GM12878 (cell line): ENCODE measurements around the gene HPS5. TPM values are rescaled to one million over a fixed set of nuclear protein-coding genes. Genes with fewer than 3 reads are reported as not detected.

Experiments used
- ATAC-seq: fragments of 200-7000 bp; cut with Tn5 transposase; 3 replicates; pipeline ENCODE4 v1.9.1; 2020; ENCODE audit warnings: mild to moderate bottlenecking, moderate library complexity
- BruUV-seq: library from RNA; stranded (reverse); fragments of 400-500 nt; replicated peaks from 2 replicates; lab custom pipeline; 2021; lab: Mats Ljungman, UMichigan
- CTCF ChIA-PET: fragments of 300-600 bp; sonication (Branson Sonifier 250); formaldehyde crosslinking; extraction: SDS; loops from one replicate; lab custom pipeline; 2021; ENCODE audit warnings: inconsistent platforms; lab: Yijun Ruan, JAX
- POLR2A ChIA-PET: fragments of 350-600 bp; formaldehyde crosslinking; extraction: SDS; loops from one replicate; lab custom pipeline; 2021; ENCODE audit warnings: inconsistent platforms; lab: Charles Lee
- RAD21 ChIA-PET: fragments of 300-600 bp; sonication (Branson Sonifier 250); formaldehyde crosslinking; loops from one replicate; lab custom pipeline; 2023; ENCODE audit warnings: antibody characterized with exemption; ENCODE audit not compliant: unreplicated experiment; lab: Charles Lee
- SMC1A ChIA-PET: fragments of 300-600 bp; sonication (Branson Sonifier 250); formaldehyde crosslinking; loops from one replicate; lab custom pipeline; 2023; ENCODE audit not compliant: unreplicated experiment, uncharacterized antibody; lab: Charles Lee
- DNase-seq: peaks from one replicate; pipeline ENCODE4 v3.0.0-alpha.2; 2011; ENCODE audit warnings: low read depth, low spot score
- FAIRE-seq: peaks from 3 replicates; lab custom pipeline; 2011; peaks lifted over from hg19 to GRCh38; lab: Jason Lieb, UNC
- H2AFZ ChIP-seq: 2 replicates; pipeline ENCODE4 v1.6.0; 2011; ENCODE audit warnings: low read depth, low read length, control low read depth; ENCODE audit not compliant: control insufficient read depth
- H3K27ac ChIP-seq: 2 replicates; pipeline ENCODE4 v1.5.1; 2011; ENCODE audit warnings: control low read depth; ENCODE audit not compliant: control insufficient read depth, insufficient read depth
- H3K27me3 ChIP-seq, 2 experiments: replicated peaks in 1 of 2; 2 replicates each; pipeline versions ENCODE4 v1.6.0 to v1.6.1; 2011; ENCODE audit warnings: low read length in 1 of 2; ENCODE audit not compliant: control insufficient read depth in 2 of 2, insufficient read depth in 2 of 2
- H3K36me3 ChIP-seq, 2 experiments: 2 replicates each; pipeline ENCODE4 v1.5.1; 2011; ENCODE audit warnings: low read length in 1 of 2; ENCODE audit not compliant: control insufficient read depth in 2 of 2, insufficient read depth in 2 of 2
- H3K4me1 ChIP-seq: 2 replicates; pipeline ENCODE4 v1.6.1; 2011; ENCODE audit warnings: mild to moderate bottlenecking, low read length, moderate library complexity, mixed read lengths; ENCODE audit not compliant: control insufficient read depth, insufficient read depth
- H3K4me2 ChIP-seq: 2 replicates; pipeline ENCODE4 v1.6.0; 2011; ENCODE audit warnings: control low read depth; ENCODE audit not compliant: control insufficient read depth, insufficient read depth
- H3K4me3 ChIP-seq: fragments of 200-600 bp; sonication (generic); 2 replicates; pipeline ENCODE4 v1.5.1; 2016
- H3K79me2 ChIP-seq: 2 replicates; pipeline ENCODE4 v1.6.0; 2011; ENCODE audit warnings: low read length; ENCODE audit not compliant: control insufficient read depth, insufficient read depth
- H3K9ac ChIP-seq: 2 replicates; pipeline ENCODE4 v1.8.0; 2011; ENCODE audit warnings: low read length, control low read depth, mixed read lengths; ENCODE audit not compliant: control insufficient read depth, insufficient read depth
- H3K9me3 ChIP-seq: replicated peaks from 3 replicates; pipeline ENCODE4 v1.5.1; 2011; ENCODE audit warnings: mild to moderate bottlenecking, low read length; ENCODE audit not compliant: control insufficient read depth, insufficient read depth
- H4K20me1 ChIP-seq: 2 replicates; pipeline ENCODE4 v1.6.0; 2011; ENCODE audit not compliant: control insufficient read depth, insufficient read depth
- BMI1 ChIP-seq: fragments of 450-650 bp; IDR thresholded peaks from 2 replicates; pipeline ENCODE4 v1.6.1; 2016; ENCODE audit warnings: mild to moderate bottlenecking, moderate library complexity, borderline replicate concordance
- EGR1 ChIP-seq, 2 experiments: IDR thresholded peaks; 1 replicate in 1 of 2; 2 replicates in 1 of 2; pipeline ENCODE4 v1.6.1; 2011 to 2012; ENCODE audit warnings: low read depth in 2 of 2, low read length in 2 of 2, borderline replicate concordance in 1 of 2, mild to moderate bottlenecking in 1 of 2, moderate library complexity in 1 of 2
- EP300 ChIP-seq, 2 experiments: fragments of 150-350 bp in 1 of 2; IDR thresholded peaks; 2 replicates each; pipeline ENCODE4 v1.6.1; 2011 to 2012; ENCODE audit warnings: low read depth in 2 of 2, low read length in 2 of 2, borderline replicate concordance in 1 of 2, improper control_type of control experiment in 1 of 2, inconsistent platforms in 1 of 2; ENCODE audit not compliant: control insufficient read depth in 1 of 2
- FOS ChIP-seq: IDR thresholded peaks from 3 replicates; pipeline ENCODE4 v1.6.1; 2011; ENCODE audit warnings: borderline replicate concordance; ENCODE audit not compliant: insufficient read length; ENCODE audit errors: extremely low read depth
- FOXM1 ChIP-seq: IDR thresholded peaks from 2 replicates; pipeline ENCODE4 v1.6.1; 2012; ENCODE audit warnings: low read depth, mild to moderate bottlenecking, inconsistent platforms, low read length, moderate library complexity
- HDGF ChIP-seq: fragments of 450-650 bp; IDR thresholded peaks from 2 replicates; pipeline ENCODE4 v1.6.1; 2016; ENCODE audit warnings: antibody characterized with exemption
- MEF2A ChIP-seq: IDR thresholded peaks from 2 replicates; pipeline ENCODE4 v1.6.1; 2011; ENCODE audit warnings: low read depth, mild to moderate bottlenecking, low read length, moderate library complexity; ENCODE audit not compliant: insufficient read depth
- NFYA ChIP-seq: IDR thresholded peaks from 2 replicates; pipeline ENCODE4 v1.6.1; 2011; ENCODE audit warnings: low read depth, mild to moderate bottlenecking, low read length, improper control_type of control experiment, borderline replicate concordance
- NRF1 ChIP-seq: conservative IDR thresholded peaks from 2 replicates; pipeline ENCODE4 v1.6.1; 2011; ENCODE audit warnings: mild to moderate bottlenecking, low read depth, low read length, improper control_type of control experiment
- POLR2A ChIP-seq: IDR thresholded peaks from 2 replicates; pipeline ENCODE4 v1.6.1; 2011; ENCODE audit warnings: low read depth, mild to moderate bottlenecking, low read length
- SP1 ChIP-seq: IDR thresholded peaks from one replicate; pipeline ENCODE4 v1.6.1; 2011; ENCODE audit warnings: low read depth, low read length
- TAF1 ChIP-seq: IDR thresholded peaks from 2 replicates; pipeline ENCODE4 v1.6.1; 2011; ENCODE audit warnings: mild to moderate bottlenecking, low read depth, low read length, borderline replicate concordance
- WRNIP1 ChIP-seq: IDR thresholded peaks from 2 replicates; pipeline ENCODE4 v1.6.1; 2011; ENCODE audit warnings: low read depth, low read length, improper control_type of control experiment, borderline replicate concordance
- ZNF207 ChIP-seq: fragments of 450-650 bp; IDR thresholded peaks from 2 replicates; pipeline ENCODE4 v1.6.1; 2014; ENCODE audit warnings: antibody characterized with exemption, mild to moderate bottlenecking, borderline replicate concordance
- ZNF622 ChIP-seq: fragments of 450-650 bp; IDR thresholded peaks from 2 replicates; pipeline ENCODE4 v1.6.1; 2017; ENCODE audit warnings: mild to moderate bottlenecking, inconsistent platforms
- ZZZ3 ChIP-seq: IDR thresholded peaks from 2 replicates; pipeline ENCODE4 v1.6.1; 2011; ENCODE audit warnings: low read depth; ENCODE audit not compliant: control insufficient read depth, insufficient read length
- WGBS: methylation state at CpG from one replicate; pipeline ENCODE4 v1.1.6; 2016; ENCODE audit warnings: low lambda C conversion rate; ENCODE audit not compliant: insufficient replicate concordance, insufficient coverage; ENCODE audit errors: missing lambda C conversion rate; 5-methylcytosine and 5-hydroxymethylcytosine counted together
- in situ Hi-C: fragments of 300-500 bp; cut with MboI; formaldehyde crosslinking; loops from 9 replicates; pipeline ENCODE4 v1.14.3; 2018; ENCODE audit warnings: mixed read lengths
- intact Hi-C: fragments of 100-400 bp; cut with micrococcal nuclease; formaldehyde crosslinking; loops from one replicate; pipeline ENCODE4 v1.14.2; 2022; ENCODE audit not compliant: unreplicated experiment
- polyA plus RNA-seq, 11 experiments: library from polyadenylated mRNA; depleted of rRNA in 4 of 11; unstranded in 6 of 11; stranded (reverse) in 5 of 11; fragments of >200 nt; fragmentation: Nextera tagmentation in 4 of 11; fragmentation: Illumina TruSeq in 1 of 11; extraction: Ambion mirVana in 4 of 11; extraction: Trizol in 1 of 11; gene quantifications; 1 replicate in 1 of 11; 2 replicates in 10 of 11; pipeline versions ENCODE4 v1.2.1 to v1.2.3, GENCODE V29; 2011 to 2016; ENCODE audit warnings: inconsistent platforms in 2 of 11, missing spikeins in 2 of 11, low read depth in 1 of 11
- total RNA-seq, 4 experiments: library from RNA; depleted of rRNA in 3 of 4; stranded (reverse); fragments of >200 nt in 3 of 4; fragmentation: Illumina TruSeq in 1 of 4; extraction: Trizol in 1 of 4; gene quantifications; 2 replicates each; pipeline versions ENCODE4 v1.2.1 to v1.2.3, GENCODE V29; 2013 to 2021
- TF ChIP-seq, protein P1 (sequence below): fragments of 450-650 bp; IDR thresholded peaks from 2 replicates; pipeline ENCODE4 v1.6.1; 2018; ENCODE audit warnings: borderline replicate concordance, mild to moderate bottlenecking; ENCODE audit not compliant: partially characterized antibody

HPS5 gene
- total and polyA plus RNA-seq, 10 of the 15 experiments (the other 5 are each of a cell fraction or from before 2014, with no cell fraction given) = 11.9 to 32.6 (median 23.5) TPM

GRCh38 chr11:18282626-18283025, 39.3 kb downstream of the HPS5 start:
- Histone ChIP-seq H3K9me3 (no peaks in the 10 kb centered on the region), H3K4me1 (peaks cover 11% of the 10 kb centered on the region), H2AFZ (no peak overlapping the region), H3K9ac (no peak overlapping the region), H4K20me1 (no peaks in the 10 kb centered on the region), H3K4me2 (no peak overlapping the region), H3K79me2 (no peaks in the 10 kb centered on the region), H3K36me3 (peaks cover 14 to 48% of the 10 kb centered on the region in 2 experiments), H3K27me3 (no peaks in the 10 kb centered on the region), H3K4me3 (no peak overlapping the region), H3K27ac (no peak overlapping the region)
- POLR2A ChIA-PET = interaction anchor here (0.5 to 1.1 kb wide), 2 partner anchors 17 to 31 kb away, joined by 3 to 5 read pairs; no protein-coding TSS in a partner anchor
- CTCF ChIA-PET = interaction anchor here (0.6 to 1.8 kb wide), 4 partner anchors 19 to 167 kb away, joined by 3 to 8 read pairs (median 6); no protein-coding TSS in a partner anchor
- DNase-seq (no peak), ATAC-seq (no peak), FAIRE-seq (no peak)
- intact Hi-C loops (no loop called here), in situ Hi-C loops (no loop called here)
- no TSS peak for BruUV-seq
- SMC1A ChIA-PET = interaction anchor here (0.7 to 2.2 kb wide), 4 partner anchors 15 to 101 kb away, joined by 3 to 7 read pairs (median 4); partner anchors contain the start of gene HPS5
- RAD21 ChIA-PET = no interaction called here
- 54% methylated on average over 2 of the region's 2 CpGs for WGBS
- no peak for TF ChIP-seq HDGF
- TF ChIP-seq NRF1 = no peak
- no peak for TF ChIP-seq POLR2A
- TF ChIP-seq ZNF207 = no peak
- TF ChIP-seq, protein P1, sequence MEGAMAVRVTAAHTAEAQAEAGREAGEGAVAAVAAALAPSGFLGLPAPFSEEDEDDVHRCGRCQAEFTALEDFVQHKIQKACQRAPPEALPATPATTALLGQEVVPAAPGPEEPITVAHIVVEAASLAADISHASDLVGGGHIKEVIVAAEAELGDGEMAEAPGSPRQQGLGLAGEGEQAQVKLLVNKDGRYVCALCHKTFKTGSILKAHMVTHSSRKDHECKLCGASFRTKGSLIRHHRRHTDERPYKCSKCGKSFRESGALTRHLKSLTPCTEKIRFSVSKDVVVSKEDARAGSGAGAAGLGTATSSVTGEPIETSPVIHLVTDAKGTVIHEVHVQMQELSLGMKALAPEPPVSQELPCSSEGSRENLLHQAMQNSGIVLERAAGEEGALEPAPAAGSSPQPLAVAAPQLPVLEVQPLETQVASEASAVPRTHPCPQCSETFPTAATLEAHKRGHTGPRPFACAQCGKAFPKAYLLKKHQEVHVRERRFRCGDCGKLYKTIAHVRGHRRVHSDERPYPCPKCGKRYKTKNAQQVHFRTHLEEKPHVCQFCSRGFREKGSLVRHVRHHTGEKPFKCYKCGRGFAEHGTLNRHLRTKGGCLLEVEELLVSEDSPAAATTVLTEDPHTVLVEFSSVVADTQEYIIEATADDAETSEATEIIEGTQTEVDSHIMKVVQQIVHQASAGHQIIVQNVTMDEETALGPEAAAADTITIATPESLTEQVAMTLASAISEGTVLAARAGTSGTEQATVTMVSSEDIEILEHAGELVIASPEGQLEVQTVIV = no peak
- TF ChIP-seq ZNF622 = no peak
- no peak for TF ChIP-seq NFYA
- TF ChIP-seq BMI1 = no peak
- no peak for TF ChIP-seq EP300 (IDR thresholded peaks at IDR 0.05; ENCODE audit: borderline replicate concordance in 1 of 2, control insufficient read depth in 1 of 2, low read depth in 2 of 2, low read length in 2 of 2)
- no peak for TF ChIP-seq TAF1
- no peak for TF ChIP-seq EGR1 (IDR thresholded peaks at IDR 0.05; ENCODE audit: borderline replicate concordance in 1 of 2, low read depth in 2 of 2, low read length in 2 of 2)
- no peak for TF ChIP-seq FOS
- no peak for TF ChIP-seq ZZZ3
- TF ChIP-seq FOXM1 = no peak
- TF ChIP-seq SP1 = no peak
- no peak for TF ChIP-seq WRNIP1
- no peak for TF ChIP-seq MEF2A
